Measurements from ENCODE around the gene PTCD2.
A peak's percentile ranks its signal among the peaks of the same experiment; 100 is the strongest.

Gene PTCD2

GRCh38 chr5:72376381-72376780 is 56.2 kb downstream of the PTCD2 start:
- H3K4me3 ChIP-seq (ENCODE audit: low read depth, low read length), result no peak overlapping the region
- DNase-seq (ENCODE audit: low read depth), result no peak
- TF ChIP-seq CTCF (IDR thresholded peaks at IDR 0.05; ENCODE audit: low read depth, low read length, missing control alignments), result no peak

GRCh38 chr5:72377910-72378638 is 57.9 kb downstream of the PTCD2 start:
- no peak overlapping the region for H3K4me3 ChIP-seq (ENCODE audit: low read depth, low read length)
- TF ChIP-seq CTCF (IDR thresholded peaks at IDR 0.05; ENCODE audit: low read depth, low read length, missing control alignments), result no peak
- DNase-seq (ENCODE audit: low read depth), result no peak

GRCh38 chr5:72378639-72379289 is 58.6 kb downstream of the PTCD2 start:
- DNase-seq (ENCODE audit: low read depth), result no peak
- H3K4me3 ChIP-seq (ENCODE audit: low read depth, low read length), result no peak overlapping the region
- TF ChIP-seq CTCF (IDR thresholded peaks at IDR 0.05; ENCODE audit: low read depth, low read length, missing control alignments), result no peak

GRCh38 chr5:72379936-72380335 is 59.8 kb downstream of the PTCD2 start:
- no peak for DNase-seq (ENCODE audit: low read depth)
- no peak for TF ChIP-seq CTCF (IDR thresholded peaks at IDR 0.05; ENCODE audit: low read depth, low read length, missing control alignments)
- H3K4me3 ChIP-seq (ENCODE audit: low read depth, low read length), result no peak overlapping the region

GRCh38 chr5:72380492-72381274 is 60.5 kb downstream of the PTCD2 start:
- TF ChIP-seq CTCF (IDR thresholded peaks at IDR 0.05; ENCODE audit: low read depth, low read length, missing control alignments), result no peak
- DNase-seq (ENCODE audit: low read depth), result peak; percentile 13
- no peak overlapping the region for H3K4me3 ChIP-seq (ENCODE audit: low read depth, low read length)

GRCh38 chr5:72383280-72383679 is 63.1 kb downstream of the PTCD2 start:
- no peak overlapping the region for H3K4me3 ChIP-seq (ENCODE audit: low read depth, low read length)
- DNase-seq (ENCODE audit: low read depth), result no peak
- no peak for TF ChIP-seq CTCF (IDR thresholded peaks at IDR 0.05; ENCODE audit: low read depth, low read length, missing control alignments)

Data from GM12864 (cell line).